Uterus (tissue), 4 donors: ENCODE data around the gene VAMP2. TPM values are rescaled to one million over a fixed set of nuclear protein-coding genes. Genes with fewer than 3 reads are reported as not detected.
A peak's percentile ranks its signal among the peaks of the same experiment; 100 is the strongest.

Experiments used
- DNase-seq, 2 donors: peaks; one replicate each; pipeline ENCODE4 v3.0.0-alpha.2; 2019 to 2020
- H3K27ac ChIP-seq, 2 donors: fragments of 200-600 bp; sonication (generic); 1 replicate in 1 of 2; 2 replicates in 1 of 2; pipeline ENCODE4 v1.5.1; 2016 to 2018
- H3K27me3 ChIP-seq, 2 donors: fragments of 200-600 bp; sonication (generic); one replicate each; pipeline ENCODE4 v1.5.1; 2018 to 2019; ENCODE audit warnings: control low read depth in 1 of 2
- H3K36me3 ChIP-seq, 2 donors: fragments of 200-600 bp; sonication (generic); one replicate each; pipeline ENCODE4 v1.5.1; 2019; ENCODE audit warnings: control low read depth in 1 of 2
- H3K4me1 ChIP-seq, 2 donors: fragments of 200-600 bp; sonication (generic); one replicate each; pipeline ENCODE4 v1.5.1; 2018 to 2019; ENCODE audit warnings: control low read depth in 1 of 2
- H3K4me3 ChIP-seq, 2 donors: fragments of 200-600 bp; sonication (generic); 1 replicate in 1 of 2; 2 replicates in 1 of 2; pipeline ENCODE4 v1.5.1; 2018 to 2019; ENCODE audit warnings: mild to moderate bottlenecking in 1 of 2
- H3K9me3 ChIP-seq, 2 donors: fragments of 200-600 bp; sonication (generic); one replicate each; pipeline ENCODE4 v1.5.1; 2019; ENCODE audit warnings: control low read depth in 1 of 2
- POLR2A ChIP-seq, 2 donors: fragments of 450-650 bp; IDR thresholded peaks; one replicate each; pipeline ENCODE4 v1.6.1; 2016; ENCODE audit warnings: antibody characterized with exemption in 2 of 2, mild to moderate bottlenecking in 1 of 2, moderate library complexity in 1 of 2
- intact Hi-C: fragments of 100-400 bp; cut with DNase I; formaldehyde crosslinking; loops from one replicate; pipeline ENCODE4 v1.15.1; 2023; ENCODE audit warnings: low total_unique reads
- total RNA-seq, 4 donors: library from RNA; depleted of rRNA in 3 of 4; stranded (reverse); fragments of >200 nt in 3 of 4; gene quantifications; one replicate each; pipeline versions ENCODE4 v1.1.0 to v1.2.4, GENCODE V29; 2014 to 2023
- TF ChIP-seq, protein P1 (sequence below), 4 experiments: fragments of 200-600 bp in 2 of 4; fragments of 450-650 bp in 2 of 4; sonication (generic) in 2 of 4; IDR thresholded peaks; one replicate each; pipeline ENCODE4 v1.5.1; 2016 to 2019; ENCODE audit warnings: antibody characterized with exemption in 4 of 4, mild to moderate bottlenecking in 2 of 4, moderate library complexity in 1 of 4
- donor health status: DM: yes; HTN: yes; CAD: no.

Gene VAMP2, protein sequence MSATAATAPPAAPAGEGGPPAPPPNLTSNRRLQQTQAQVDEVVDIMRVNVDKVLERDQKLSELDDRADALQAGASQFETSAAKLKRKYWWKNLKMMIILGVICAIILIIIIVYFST
- total RNA-seq: 100 to 1,000 TPM in 1 of 4 donors, 10 to 100 TPM in 2, 1 to 10 TPM in 1; 6.7 to 150 (median 14.1) TPM

GRCh38 chr17:8162233-8162996 lies at the start of gene VAMP2:
Gene VAMP2 (minus strand): TSS chr17:8162948. CDS start chr17:8162879, 69 bp downstream.
- DNase-seq: peak; percentile 74 to 86
- Histone ChIP-seq H3K27ac (peak within 1 kb of the TSS; percentile 97 to 100), H3K4me1 (peaks cover 14 to 26% of the 10 kb centered on the region in 2 donors), H3K4me3 (peak within 1 kb of the TSS; percentile 80 to 96), H3K9me3 (no peaks in the 10 kb centered on the region), H3K36me3 (no peaks in the 10 kb centered on the region), H3K27me3 (no peaks in the 10 kb centered on the region)
- TF ChIP-seq, protein P1, sequence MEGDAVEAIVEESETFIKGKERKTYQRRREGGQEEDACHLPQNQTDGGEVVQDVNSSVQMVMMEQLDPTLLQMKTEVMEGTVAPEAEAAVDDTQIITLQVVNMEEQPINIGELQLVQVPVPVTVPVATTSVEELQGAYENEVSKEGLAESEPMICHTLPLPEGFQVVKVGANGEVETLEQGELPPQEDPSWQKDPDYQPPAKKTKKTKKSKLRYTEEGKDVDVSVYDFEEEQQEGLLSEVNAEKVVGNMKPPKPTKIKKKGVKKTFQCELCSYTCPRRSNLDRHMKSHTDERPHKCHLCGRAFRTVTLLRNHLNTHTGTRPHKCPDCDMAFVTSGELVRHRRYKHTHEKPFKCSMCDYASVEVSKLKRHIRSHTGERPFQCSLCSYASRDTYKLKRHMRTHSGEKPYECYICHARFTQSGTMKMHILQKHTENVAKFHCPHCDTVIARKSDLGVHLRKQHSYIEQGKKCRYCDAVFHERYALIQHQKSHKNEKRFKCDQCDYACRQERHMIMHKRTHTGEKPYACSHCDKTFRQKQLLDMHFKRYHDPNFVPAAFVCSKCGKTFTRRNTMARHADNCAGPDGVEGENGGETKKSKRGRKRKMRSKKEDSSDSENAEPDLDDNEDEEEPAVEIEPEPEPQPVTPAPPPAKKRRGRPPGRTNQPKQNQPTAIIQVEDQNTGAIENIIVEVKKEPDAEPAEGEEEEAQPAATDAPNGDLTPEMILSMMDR (IDR thresholded peaks at IDR 0.05): peak in 1 of 4 experiments; percentile 20
- TF ChIP-seq POLR2A (IDR thresholded peaks at IDR 0.05): peak; percentile 87 to 97
- intact Hi-C loops: no loop called here

- intact Hi-C loops: no loop called here
- H3K36me3 ChIP-seq: no peaks in the 10 kb centered on the region
- H3K4me3 ChIP-seq: peak overlapping the region; percentile 35 to 48
- H3K27me3 ChIP-seq: no peaks in the 10 kb centered on the region
- no peaks in the 10 kb centered on the region for H3K4me1 ChIP-seq
- peak overlapping the region; percentile 83 to 87 for H3K27ac ChIP-seq
- DNase-seq: no peak
- H3K9me3 ChIP-seq: no peaks in the 10 kb centered on the region
- no peak for TF ChIP-seq POLR2A (IDR thresholded peaks at IDR 0.05)
- TF ChIP-seq, protein P1 (IDR thresholded peaks at IDR 0.05): no peak
Measured at GRCh38 chr17:8210761-8211458, 48.2 kb upstream of the VAMP2 start.

- H3K9me3 ChIP-seq: no peaks in the 10 kb centered on the region
- intact Hi-C loops: no loop called here
- H3K4me1 ChIP-seq: no peaks in the 10 kb centered on the region
- peak; percentile 92 to 97 for DNase-seq
- no peaks in the 10 kb centered on the region for H3K27me3 ChIP-seq
- TF ChIP-seq, protein P1 (IDR thresholded peaks at IDR 0.05): no peak
- no peak for TF ChIP-seq POLR2A (IDR thresholded peaks at IDR 0.05)
- H3K27ac ChIP-seq: peak within 1 kb of the TSS; percentile 83 to 87
- peak within 1 kb of the TSS; percentile 35 to 48 for H3K4me3 ChIP-seq
- no peaks in the 10 kb centered on the region for H3K36me3 ChIP-seq
Measured at GRCh38 chr17:8209907-8210760, 47.4 kb upstream of the VAMP2 start, which contains the start of gene AURKB. Gene AURKB (minus strand): TSS chr17:8210575. CDS start chr17:8210224, 351 bp downstream.

DNA sequence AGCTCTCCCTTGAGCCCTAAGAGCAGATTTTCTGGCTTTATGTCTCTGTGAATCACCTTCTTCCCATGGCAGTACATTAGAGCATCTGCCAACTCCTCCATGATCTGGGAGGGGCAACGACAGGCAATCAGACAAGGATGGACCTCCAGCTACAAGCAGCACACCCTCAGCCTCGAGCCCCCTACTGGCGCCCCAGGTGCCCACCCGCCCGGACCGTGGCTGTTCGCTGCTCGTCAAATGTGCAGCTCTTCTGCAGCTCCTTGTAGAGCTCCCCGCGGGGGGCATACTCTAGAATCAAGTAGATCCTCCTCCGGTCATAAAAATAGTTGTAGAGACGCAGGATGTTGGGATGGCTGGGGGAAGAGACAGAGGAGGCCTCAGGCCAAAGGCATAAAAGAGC lies 43.8 kb upstream of the VAMP2 start:
- intact Hi-C loops: no loop called here
- DNase-seq: no peak
- no peaks in the 10 kb centered on the region for H3K4me1 ChIP-seq
- no peaks in the 10 kb centered on the region for H3K36me3 ChIP-seq
- TF ChIP-seq, protein P1 (IDR thresholded peaks at IDR 0.05): no peak
- TF ChIP-seq POLR2A (IDR thresholded peaks at IDR 0.05): no peak
- no peak overlapping the region for H3K4me3 ChIP-seq
- H3K9me3 ChIP-seq: no peaks in the 10 kb centered on the region
- no peaks in the 10 kb centered on the region for H3K27me3 ChIP-seq
- no peak overlapping the region for H3K27ac ChIP-seq
